Measurements from ENCODE around the gene NT5C1B.

- no peak for TF ChIP-seq CTCF (IDR thresholded peaks at IDR 0.05; ENCODE audit: poor library complexity, severe bottlenecking)
- no peak for TF ChIP-seq RAD21 (conservative IDR thresholded peaks at IDR 0.05)
These were observed 30.9 kb downstream of the NT5C1B start for GRCh38 chr2:18558458-18558857.

Measured in neural cell (in vitro differentiated cells).